NCI-H524 (cell line): Measurements from ENCODE around the gene FAM3C.

ENCODE experiments used
- DNase-seq, 2 experiments: peaks; one replicate each; lab custom pipeline; 2025; lab: John Stamatoyannopoulos, UW

FAM3C gene

DNA sequence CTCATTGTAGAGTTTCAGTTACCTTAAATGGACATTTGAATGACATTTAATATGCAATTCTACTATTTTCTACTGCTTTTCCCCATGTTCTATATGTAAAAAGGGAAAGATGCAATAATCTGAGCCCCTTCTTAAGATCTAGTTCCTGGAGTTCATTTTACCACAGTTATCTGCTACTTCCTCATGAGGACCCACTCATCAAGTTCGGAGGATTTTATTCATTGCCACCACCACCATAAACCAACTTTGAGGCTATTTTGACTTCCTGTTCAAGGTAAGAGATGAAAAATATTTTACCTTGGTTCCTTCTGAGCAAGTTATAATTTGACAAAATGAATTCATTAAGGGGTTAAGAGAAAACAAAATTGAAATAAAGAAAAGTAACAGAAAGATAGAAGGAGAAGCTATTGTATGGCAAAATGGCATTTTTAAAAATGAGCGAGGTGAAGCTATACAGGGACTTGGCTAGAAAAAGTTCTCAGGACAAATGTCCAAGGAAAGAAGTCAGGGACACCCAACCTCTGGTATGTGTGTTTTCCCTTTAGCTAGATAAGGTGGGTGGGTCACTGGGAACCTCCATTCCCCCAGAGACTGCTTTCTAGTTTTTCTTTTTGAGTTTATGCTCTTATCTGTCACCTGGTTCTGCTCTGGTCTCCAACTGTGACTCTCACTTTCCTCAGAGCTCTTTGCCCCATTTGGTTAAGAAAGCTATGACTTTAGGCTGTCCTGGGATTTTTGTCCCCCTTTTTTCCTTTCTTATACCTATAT is 14.9 kb upstream of the FAM3C start:
- no peak for DNase-seq

DNA sequence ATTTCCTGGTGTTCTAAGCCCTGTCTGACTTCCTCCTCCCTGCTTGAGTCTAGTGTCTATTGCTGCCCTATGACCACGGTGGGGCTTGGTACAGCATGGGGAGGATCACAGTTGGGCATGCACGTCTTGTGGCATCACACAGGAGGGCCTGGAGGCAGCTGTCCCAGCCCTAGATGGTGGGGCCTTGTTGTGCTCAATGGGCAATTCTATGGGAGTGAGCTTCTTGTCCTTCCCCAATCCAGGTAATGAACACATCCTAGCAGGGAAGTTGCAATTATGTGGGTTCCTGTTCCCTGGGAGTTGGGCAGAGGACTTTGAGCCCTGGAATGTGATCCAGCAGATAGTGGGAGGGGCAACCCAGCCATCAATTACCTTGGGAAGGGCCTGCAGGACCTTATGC is 10.8 kb upstream of the FAM3C start:
- DNase-seq = no peak

DNA sequence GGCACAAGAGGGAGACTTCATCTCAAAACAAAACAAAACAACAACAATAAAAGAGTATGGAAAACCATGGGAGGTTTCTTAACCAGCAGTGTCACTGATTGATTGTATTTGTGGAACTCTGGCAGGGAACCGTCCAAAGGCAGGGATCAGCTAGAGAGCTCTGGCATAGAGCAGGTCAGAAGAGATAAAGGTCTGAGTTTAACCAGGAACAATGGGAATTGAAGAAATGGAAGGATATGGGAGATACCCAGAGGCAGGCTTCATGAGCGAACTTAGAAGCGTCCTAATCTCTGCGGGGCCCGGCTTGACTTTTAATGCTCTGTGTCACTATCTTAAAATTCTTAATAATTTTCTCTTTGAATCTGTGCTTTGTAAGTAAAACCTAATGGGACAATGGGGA is 10.4 kb upstream of the FAM3C start:
- DNase-seq = no peak

DNA sequence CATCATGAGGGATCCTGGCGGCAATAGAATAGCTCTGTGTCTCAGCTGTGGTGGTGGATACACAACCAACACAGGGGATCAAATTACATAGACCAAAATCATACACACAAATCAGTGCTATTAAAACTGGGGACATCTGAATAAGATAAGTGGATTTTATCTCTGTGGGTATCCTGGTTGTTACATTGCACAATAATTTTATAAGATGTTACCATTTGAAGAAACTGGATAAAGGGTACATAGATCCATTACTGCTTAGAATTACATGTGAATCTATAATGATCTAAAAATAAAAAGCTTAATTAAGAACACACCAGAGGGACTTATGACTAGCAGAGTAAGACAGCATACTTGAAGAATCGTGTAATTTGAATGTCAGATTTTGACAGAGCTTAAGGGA is 8.2 kb upstream of the FAM3C start:
- no peak for DNase-seq

DNA sequence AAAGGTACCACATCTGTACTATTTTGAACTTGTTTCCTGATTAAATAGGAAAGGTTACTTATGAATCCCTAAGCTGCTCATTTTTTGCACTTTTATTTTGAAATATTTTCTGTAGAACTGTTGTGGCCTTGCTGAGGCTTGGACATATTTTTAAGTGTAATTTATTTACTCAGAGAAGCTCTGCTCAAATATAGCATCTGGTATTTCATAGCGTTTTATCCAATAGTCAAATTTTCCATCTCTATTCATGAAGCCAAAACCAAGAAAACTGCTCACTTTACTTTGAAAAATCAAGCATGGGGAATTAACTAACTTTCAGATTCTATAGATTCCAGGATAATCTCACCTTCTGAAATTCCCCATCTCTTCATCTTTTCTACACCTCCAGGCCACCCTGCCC is 6.6 kb upstream of the FAM3C start:
- DNase-seq = no peak

DNA sequence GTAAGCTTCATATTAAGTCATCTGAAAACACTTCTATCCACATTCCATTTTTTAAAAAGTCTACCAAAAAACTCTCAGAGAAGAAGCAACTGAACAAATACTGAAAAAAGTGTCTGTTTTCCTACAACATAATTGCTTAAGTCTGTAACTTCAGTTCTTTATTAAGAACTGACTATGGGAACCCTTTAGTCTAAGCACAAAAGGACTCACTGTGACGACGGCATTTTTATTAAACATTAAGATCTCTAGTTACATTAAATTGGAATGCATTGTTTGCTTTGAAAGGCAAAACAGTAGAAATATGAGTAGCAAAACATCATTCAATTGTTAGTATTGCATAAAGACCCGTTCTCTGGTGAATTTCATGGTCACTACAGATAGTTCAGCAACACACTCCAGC is 5.8 kb upstream of the FAM3C start:
- no peak for DNase-seq

GRCh38 chr7:121398246-121398645 is 2.1 kb upstream of the FAM3C start:
- DNase-seq = peak; percentile 19 to 76

DNA sequence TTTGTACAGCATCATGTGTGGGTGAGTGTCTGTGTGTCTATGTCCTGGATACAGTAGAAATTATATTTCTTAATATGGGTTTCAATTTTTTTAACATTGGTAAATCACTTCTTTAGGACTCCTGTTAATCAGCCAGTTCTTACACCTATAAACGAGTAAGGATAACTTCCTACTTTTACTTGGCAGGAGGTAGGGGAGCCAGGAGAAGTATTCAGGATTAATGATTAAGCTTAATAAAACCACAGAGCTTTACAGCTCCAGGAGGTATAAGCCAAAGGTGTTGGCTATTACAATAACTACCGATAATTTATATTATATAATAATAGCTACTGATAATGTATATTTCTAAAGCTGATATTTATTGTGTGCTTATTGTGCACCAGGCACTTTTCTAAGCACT is 1.7 kb upstream of the FAM3C start:
- peak in 1 of 2 experiments; percentile 6 for DNase-seq

- peak; percentile 13 to 62 for DNase-seq
Observed at GRCh38 chr7:121397361-121397760, 1.3 kb upstream of the FAM3C start.

DNA sequence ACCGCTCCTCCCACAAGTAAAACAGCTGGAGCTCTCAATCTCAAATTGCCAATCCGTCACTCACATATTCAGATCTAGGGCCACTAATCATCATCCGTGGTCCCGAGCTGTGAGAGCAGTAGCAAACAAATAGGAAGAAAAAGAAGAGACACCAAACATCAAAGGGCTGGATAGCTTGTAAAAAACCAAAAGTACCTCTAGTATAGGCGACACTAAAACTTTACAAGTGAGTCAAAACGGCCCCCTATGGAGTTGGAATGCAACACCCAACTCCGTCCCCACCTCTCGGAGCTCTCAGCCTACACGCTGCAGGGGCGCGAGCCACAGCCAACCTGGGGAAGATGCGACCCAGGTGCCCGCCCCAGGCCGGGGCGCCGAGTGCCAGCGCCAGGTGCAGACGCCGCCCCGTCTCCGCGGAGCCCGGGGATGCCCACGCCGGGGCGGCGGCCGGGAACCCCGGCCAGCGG is 581 bp downstream of the FAM3C start:
- peak in 1 of 2 experiments; percentile 39 for DNase-seq

GRCh38 chr7:121394709-121395140 is 1.4 kb downstream of the FAM3C start:
- DNase-seq = no peak

DNA sequence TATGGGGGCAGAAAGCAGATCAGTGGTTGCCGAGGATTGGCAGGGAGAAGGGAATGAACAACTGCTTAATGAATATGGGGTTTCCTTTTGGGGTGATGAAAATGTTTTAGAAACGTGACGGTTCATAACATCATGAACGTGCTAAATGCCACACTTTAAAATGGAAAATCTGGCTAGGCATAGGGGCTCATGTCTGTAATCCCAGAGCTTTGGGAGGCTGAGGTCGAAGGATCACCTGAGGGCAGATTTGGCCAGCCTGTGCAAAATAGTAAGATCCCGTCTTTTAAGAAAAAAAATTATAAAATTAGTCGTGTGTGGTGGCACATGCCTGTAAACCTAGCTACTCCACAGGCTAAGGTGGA is 3.1 kb downstream of the FAM3C start:
- DNase-seq = no peak

DNA sequence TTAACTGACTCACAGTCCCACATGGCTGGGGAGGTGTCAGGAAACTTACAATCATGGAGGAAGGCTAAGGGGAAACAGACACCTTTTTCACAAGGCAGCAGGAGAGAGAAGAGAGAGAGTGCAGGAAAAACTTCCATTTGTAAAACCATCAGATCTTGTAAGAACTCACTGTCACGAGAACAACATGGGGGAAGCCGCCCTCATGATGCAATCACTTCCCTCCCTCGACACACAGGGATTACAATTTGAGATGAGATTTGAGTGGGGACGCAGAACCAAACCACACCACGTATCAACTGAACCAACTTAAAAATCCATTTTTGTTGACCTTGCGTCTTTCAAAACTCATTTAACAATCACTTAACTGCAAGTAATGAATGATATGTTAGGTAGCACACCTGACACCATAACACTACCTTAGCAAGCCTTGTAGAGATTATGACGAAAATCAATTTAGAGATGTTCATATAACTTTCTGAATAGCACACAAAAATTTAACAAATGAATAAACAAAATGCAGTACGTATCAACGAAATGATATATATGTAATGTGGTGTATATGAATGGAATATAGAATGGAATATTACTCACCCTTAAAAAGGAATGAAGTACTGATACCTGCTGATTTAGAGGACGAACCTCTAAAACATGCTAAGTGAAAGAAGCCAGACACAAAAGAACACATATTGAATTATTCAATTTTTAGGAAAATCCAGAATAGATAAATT is 3.7 kb downstream of the FAM3C start:
- DNase-seq = no peak

GRCh38 chr7:121391686-121392085 is 4.4 kb downstream of the FAM3C start:
- DNase-seq = no peak

DNA sequence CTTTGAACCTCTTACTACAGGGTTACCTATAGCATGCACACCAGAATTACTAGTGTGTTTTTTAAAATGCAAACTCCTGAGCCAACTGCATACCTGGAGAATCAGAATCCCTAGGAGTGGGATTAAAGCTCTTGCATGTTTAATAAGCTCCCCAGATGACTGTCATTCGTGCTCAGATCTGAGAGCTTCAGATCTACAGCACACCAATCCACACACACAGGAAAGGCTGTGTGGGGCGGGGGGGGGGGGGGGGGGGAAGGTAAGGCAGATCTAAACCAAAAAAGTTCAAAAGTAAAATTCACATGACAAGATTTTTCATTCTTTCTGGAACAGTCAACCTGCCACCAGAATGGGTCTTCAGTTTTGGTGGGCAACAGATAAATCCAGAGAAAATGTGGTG is 5.5 kb downstream of the FAM3C start:
- peak in 1 of 2 experiments; percentile 21 for DNase-seq

DNA sequence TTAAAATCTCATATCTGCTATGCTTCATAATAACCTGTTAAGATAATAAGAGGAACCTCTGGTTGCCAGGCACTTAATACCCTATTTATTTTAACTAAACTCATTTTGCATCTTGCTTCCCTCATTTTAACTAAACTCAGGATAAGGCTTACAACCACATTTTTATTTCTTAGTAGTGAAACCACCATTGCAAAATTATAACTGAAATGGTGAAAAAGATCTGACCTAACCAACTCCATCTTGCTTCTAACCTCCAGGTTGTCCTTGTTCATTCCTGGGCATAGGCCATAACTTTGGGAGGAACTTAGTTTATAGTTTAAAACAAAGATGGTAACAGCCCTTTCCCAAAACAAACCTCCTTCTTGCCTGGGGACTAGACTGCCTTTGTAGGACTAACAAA is 6.0 kb downstream of the FAM3C start:
- DNase-seq = no peak

DNA sequence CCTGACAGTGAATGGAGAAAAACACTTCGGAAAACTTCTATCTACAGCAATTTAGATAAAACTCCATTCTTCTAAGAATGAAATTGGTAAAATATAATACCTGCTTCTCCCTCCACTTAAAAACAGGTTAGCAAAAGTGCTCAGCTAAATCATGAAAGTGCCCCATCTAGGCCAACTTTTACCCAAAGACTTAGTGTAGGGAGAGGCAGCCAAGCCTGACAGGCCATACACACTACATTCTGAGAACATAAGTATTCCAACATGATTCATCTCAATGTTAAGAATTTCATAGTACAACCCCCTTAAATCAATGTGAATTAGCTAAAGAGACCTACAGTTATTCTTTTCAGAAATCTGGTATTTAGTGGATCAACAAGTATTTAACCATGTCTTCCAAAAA is 7.2 kb downstream of the FAM3C start:
- DNase-seq = no peak

DNA sequence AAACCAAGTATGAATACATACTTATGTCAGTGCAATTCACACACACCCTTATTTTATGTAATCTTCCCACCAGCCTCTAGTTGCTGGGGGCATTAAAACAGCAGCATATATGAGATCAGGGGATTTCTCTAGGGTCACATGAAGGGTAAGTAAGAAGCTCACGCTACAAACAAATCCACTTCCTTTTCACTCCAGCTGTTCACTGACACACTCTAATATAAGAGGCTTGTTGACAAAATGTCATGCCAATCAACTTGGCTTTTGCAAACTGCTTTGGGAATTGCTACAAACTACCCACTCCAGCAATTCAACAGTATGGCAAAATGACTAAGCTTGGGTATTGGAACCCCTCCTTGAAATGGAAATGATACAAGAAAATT is 10.3 kb downstream of the FAM3C start:
- DNase-seq = peak; percentile 48 to 90

- DNase-seq = no peak
Observed at GRCh38 chr7:121385056-121385799, 10.9 kb downstream of the FAM3C start.

- DNase-seq = no peak
Observed at GRCh38 chr7:121384265-121384664, 11.8 kb downstream of the FAM3C start.

DNA sequence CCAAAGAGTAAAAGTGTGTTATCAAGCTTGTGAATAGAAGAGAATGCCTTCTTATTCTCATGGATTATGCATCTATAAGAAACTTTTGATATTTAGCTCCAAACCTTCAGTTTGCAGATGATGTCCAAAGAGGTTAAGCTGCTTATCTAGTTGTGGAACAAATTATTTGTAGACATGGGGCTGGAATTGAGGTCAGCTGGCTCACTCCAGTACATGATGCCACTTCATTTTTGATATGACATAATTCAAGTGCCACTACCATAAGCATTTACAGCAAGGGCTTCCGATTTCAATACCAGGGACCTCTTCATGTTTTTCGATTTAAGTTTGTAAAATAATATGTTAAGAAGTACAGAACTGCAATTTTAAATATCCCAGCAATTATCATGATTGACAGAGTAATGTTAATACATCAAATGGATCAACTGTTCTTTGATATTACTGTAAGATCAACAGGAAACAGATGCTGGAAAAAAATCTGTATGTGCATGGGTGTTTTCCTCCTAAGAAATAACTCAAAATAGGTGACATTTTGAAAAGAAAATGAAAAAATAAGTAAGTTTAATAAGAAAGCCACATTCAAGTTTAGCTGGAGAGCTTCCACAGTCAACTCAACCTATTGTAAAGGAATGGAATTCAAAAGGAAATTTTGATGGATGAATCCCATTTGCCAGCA is 12.7 kb downstream of the FAM3C start:
- no peak for DNase-seq

DNA sequence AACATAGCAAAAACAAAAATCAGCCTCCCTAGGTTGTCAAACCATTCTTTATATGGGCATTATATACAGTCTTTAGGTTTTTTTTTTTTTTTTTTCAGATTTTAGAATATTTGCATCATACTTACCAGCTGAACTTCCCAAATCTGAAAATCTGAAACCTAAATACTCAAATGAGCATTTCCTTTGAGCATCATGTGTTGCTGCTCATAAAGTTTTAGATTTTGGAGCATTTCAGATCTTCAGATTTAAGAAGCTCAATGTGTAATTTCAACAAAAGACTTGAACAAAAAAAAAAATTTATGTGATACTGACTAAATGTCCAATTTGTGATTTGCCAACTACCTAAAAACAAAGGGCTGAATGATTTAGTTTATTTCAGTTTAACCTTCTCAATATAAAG is 13.6 kb downstream of the FAM3C start:
- no peak for DNase-seq
